ENCODE results near the gene SHH. TPM values are rescaled to one million over a fixed set of nuclear protein-coding genes. Genes with fewer than 3 reads are reported as not detected.
"Not testable (repeated sequence)": the region's sequence is repeated elsewhere in the genome, so short reads cannot be mapped to it uniquely, and the experiment has no call there.

Gene SHH
- total RNA-seq, 2 experiments from 2014 or later = not detected

GRCh38 chr7:155820246-155820645 is 8.0 kb upstream of the SHH start:
- H3K36me3 Mint-ChIP-seq = no peaks in the 10 kb centered on the region
- no peak overlapping the region for H3K4me3 Mint-ChIP-seq
- no peak overlapping the region for H3K27ac Mint-ChIP-seq
- H3K4me1 Mint-ChIP-seq = peaks cover 9% of the 10 kb centered on the region
- peaks cover 8% of the 10 kb centered on the region for H3K27me3 Mint-ChIP-seq
- POLR2A ChIA-PET = no interaction called here
- ATAC-seq (ENCODE audit: low read depth) = no peak
- no peaks in the 10 kb centered on the region for H3K9me3 Mint-ChIP-seq
- DNase-seq = no peak

GRCh38 chr7:155819186-155819585 is 6.9 kb upstream of the SHH start:
- Mint-ChIP-seq H3K27ac (no peak overlapping the region), H3K27me3 (peaks cover 11% of the 10 kb centered on the region), H3K4me1 (peaks cover 10% of the 10 kb centered on the region), H3K36me3 (no peaks in the 10 kb centered on the region), H3K4me3 (no peak overlapping the region), H3K9me3 (no peaks in the 10 kb centered on the region)
- ATAC-seq (ENCODE audit: low read depth) = no peak
- no peak for DNase-seq
- POLR2A ChIA-PET = no interaction called here

GRCh38 chr7:155818820-155819168 is 6.5 kb upstream of the SHH start:
- no peak for ATAC-seq (ENCODE audit: low read depth)
- DNase-seq = no peak
- H3K4me1 Mint-ChIP-seq = peaks cover 10% of the 10 kb centered on the region

GRCh38 chr7:155818154-155818819 is 6.0 kb upstream of the SHH start:
- Mint-ChIP-seq H3K27ac (no peak overlapping the region), H3K27me3 (peaks cover 18% of the 10 kb centered on the region), H3K36me3 (no peaks in the 10 kb centered on the region), H3K4me3 (no peak overlapping the region), H3K9me3 (no peaks in the 10 kb centered on the region), H3K4me1 (peaks cover 10% of the 10 kb centered on the region)
- DNase-seq (no peak), ATAC-seq (ENCODE audit: low read depth) (no peak)
- POLR2A ChIA-PET = no interaction called here

More at GRCh38 chr7:155818820-155819168, 6.5 kb upstream of the SHH start:
- no peaks in the 10 kb centered on the region for H3K36me3 Mint-ChIP-seq
- no peak overlapping the region for H3K4me3 Mint-ChIP-seq
- peaks cover 15% of the 10 kb centered on the region for H3K27me3 Mint-ChIP-seq
- H3K9me3 Mint-ChIP-seq = no peaks in the 10 kb centered on the region
- H3K27ac Mint-ChIP-seq = no peak overlapping the region
- POLR2A ChIA-PET = no interaction called here

- H3K36me3 Mint-ChIP-seq; ATAC-seq (ENCODE audit: low read depth); H3K9me3 Mint-ChIP-seq; H3K27ac Mint-ChIP-seq; DNase-seq; POLR2A ChIA-PET; H3K4me1 Mint-ChIP-seq; H3K4me3 Mint-ChIP-seq: not testable (repeated sequence)
- H3K27me3 Mint-ChIP-seq = peaks cover 26% of the 10 kb centered on the region
These were observed 5.3 kb upstream of the SHH start for GRCh38 chr7:155817515-155817914.

GRCh38 chr7:155816996-155817395 is 4.7 kb upstream of the SHH start:
- Mint-ChIP-seq H3K4me1 (peaks cover 12% of the 10 kb centered on the region), H3K4me3 (no peak overlapping the region), H3K9me3 (no peaks in the 10 kb centered on the region), H3K27ac (no peak overlapping the region), H3K27me3 (peaks cover 31% of the 10 kb centered on the region), H3K36me3 (no peaks in the 10 kb centered on the region)
- ATAC-seq (ENCODE audit: low read depth) (no peak), DNase-seq (no peak)
- POLR2A ChIA-PET = no interaction called here

- H3K36me3 Mint-ChIP-seq = no peaks in the 10 kb centered on the region
- POLR2A ChIA-PET = no interaction called here
These were observed 3.9 kb upstream of the SHH start for GRCh38 chr7:155816192-155816508.

GRCh38 chr7:155815332-155816191 is 3.3 kb upstream of the SHH start:
- Mint-ChIP-seq H3K9me3 (no peaks in the 10 kb centered on the region), H3K36me3 (no peaks in the 10 kb centered on the region), H3K4me3 (peak overlapping the region; percentile 3), H3K4me1 (peaks cover 15% of the 10 kb centered on the region), H3K27me3 (peaks cover 46% of the 10 kb centered on the region), H3K27ac (no peak overlapping the region)
- POLR2A ChIA-PET = no interaction called here
- ATAC-seq (ENCODE audit: low read depth) (peak; percentile 90), DNase-seq (peak; percentile 85)

More at GRCh38 chr7:155816192-155816508, 3.9 kb upstream of the SHH start:
- Mint-ChIP-seq H3K27ac (no peak overlapping the region), H3K9me3 (no peaks in the 10 kb centered on the region), H3K27me3 (peaks cover 40% of the 10 kb centered on the region), H3K4me3 (no peak overlapping the region), H3K4me1 (peaks cover 15% of the 10 kb centered on the region)
- DNase-seq (no peak), ATAC-seq (ENCODE audit: low read depth) (no peak)

- no peak overlapping the region for H3K4me3 Mint-ChIP-seq
- no peak overlapping the region for H3K27ac Mint-ChIP-seq
- H3K4me1 Mint-ChIP-seq = peaks cover 15% of the 10 kb centered on the region
- H3K27me3 Mint-ChIP-seq = peaks cover 48% of the 10 kb centered on the region
- no peak for DNase-seq
- H3K36me3 Mint-ChIP-seq = no peaks in the 10 kb centered on the region
- no peak for ATAC-seq (ENCODE audit: low read depth)
- H3K9me3 Mint-ChIP-seq = no peaks in the 10 kb centered on the region
- POLR2A ChIA-PET = no interaction called here
These were observed 2.3 kb upstream of the SHH start for GRCh38 chr7:155814316-155815276.

GRCh38 chr7:155813546-155814315 is 1.5 kb upstream of the SHH start:
- no peaks in the 10 kb centered on the region for H3K36me3 Mint-ChIP-seq
- peaks cover 15% of the 10 kb centered on the region for H3K4me1 Mint-ChIP-seq
- no peak for DNase-seq
- no peak overlapping the region for H3K27ac Mint-ChIP-seq
- H3K4me3 Mint-ChIP-seq = no peak overlapping the region
- H3K9me3 Mint-ChIP-seq = no peaks in the 10 kb centered on the region
- POLR2A ChIA-PET = no interaction called here
- ATAC-seq (ENCODE audit: low read depth) = no peak
- peaks cover 55% of the 10 kb centered on the region for H3K27me3 Mint-ChIP-seq

- Mint-ChIP-seq H3K27ac (no peak overlapping the region), H3K4me3 (no peak overlapping the region), H3K27me3 (peaks cover 56% of the 10 kb centered on the region), H3K9me3 (no peaks in the 10 kb centered on the region), H3K36me3 (no peaks in the 10 kb centered on the region), H3K4me1 (peaks cover 14% of the 10 kb centered on the region)
- DNase-seq (no peak), ATAC-seq (ENCODE audit: low read depth) (no peak)
- POLR2A ChIA-PET = no interaction called here
These were observed 862 bp upstream of the SHH start for GRCh38 chr7:155813125-155813524.

- Mint-ChIP-seq H3K27ac (no peak overlapping the region), H3K4me1 (peaks cover 16% of the 10 kb centered on the region), H3K4me3 (no peak overlapping the region), H3K9me3 (no peaks in the 10 kb centered on the region), H3K36me3 (no peaks in the 10 kb centered on the region), H3K27me3 (peaks cover 71% of the 10 kb centered on the region)
- no peak for DNase-seq
- POLR2A ChIA-PET = no interaction called here
- no peak for ATAC-seq (ENCODE audit: low read depth)
These were observed 736 bp downstream of the SHH start for GRCh38 chr7:155811560-155811894.
